HG03159 (cell line): Measurements from ENCODE around the gene ESF1.
A peak's percentile ranks its signal among the peaks of the same experiment; 100 is the strongest.
"Not testable (repeated sequence)": the region's sequence is repeated elsewhere in the genome, so short reads cannot be mapped to it uniquely, and the experiment has no call there.

Experiments used
- ATAC-seq: cut with Tn5 transposase; IDR thresholded peaks from one replicate; pipeline ENCODE4 v1.9.1; 2021; ENCODE audit warnings: mild to moderate bottlenecking, moderate library complexity; ENCODE audit not compliant: unreplicated experiment

The ESF1 gene

DNA sequence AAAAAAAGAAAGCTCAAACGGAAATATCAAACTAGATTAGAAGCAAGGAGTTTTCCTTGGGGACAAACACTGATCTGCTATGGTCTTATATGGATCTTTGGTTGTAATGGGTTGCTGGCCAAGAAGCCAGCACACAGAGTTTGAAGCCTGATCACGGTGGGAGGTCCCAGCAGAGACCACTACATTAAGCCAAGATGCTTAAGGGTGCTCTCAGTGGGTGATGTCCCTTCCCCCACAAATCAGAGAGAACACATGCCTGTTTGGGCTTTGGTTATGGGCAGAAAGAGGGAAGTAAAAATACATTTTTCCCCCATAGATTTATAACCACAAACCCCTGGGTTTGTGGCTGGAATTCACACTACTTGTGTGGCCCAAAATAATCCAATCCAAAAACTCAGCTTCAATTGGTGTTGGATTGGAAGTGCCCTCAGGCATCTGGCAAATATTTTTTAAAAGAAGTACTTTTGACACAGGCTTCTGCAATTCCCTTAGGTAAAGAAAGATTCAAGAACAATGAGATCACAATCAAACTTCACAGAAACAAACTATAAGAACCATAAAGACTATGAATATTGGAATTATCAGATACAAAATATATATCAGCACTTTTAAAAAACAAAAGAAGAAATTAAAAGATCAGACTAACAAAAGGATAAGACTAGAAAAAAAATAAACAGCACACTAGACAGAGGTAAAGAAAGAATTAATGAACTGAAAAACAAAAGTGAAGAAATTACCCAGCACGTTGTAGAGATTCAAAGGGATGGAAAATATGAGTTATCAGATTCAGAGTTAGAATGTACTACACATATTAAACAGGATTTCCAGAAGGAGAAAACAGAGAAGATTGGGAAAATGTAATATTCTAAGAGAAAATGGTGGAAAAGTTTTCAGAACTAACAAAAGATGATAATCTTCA is 44.7 kb downstream of the ESF1 start:
- ATAC-seq, result no peak

GRCh38 chr20:13738187-13738586 is 46.5 kb downstream of the ESF1 start:
- not testable (repeated sequence) for ATAC-seq

- ATAC-seq, result no peak
Observed at GRCh38 chr20:13736436-13737191, 48.1 kb downstream of the ESF1 start.

DNA sequence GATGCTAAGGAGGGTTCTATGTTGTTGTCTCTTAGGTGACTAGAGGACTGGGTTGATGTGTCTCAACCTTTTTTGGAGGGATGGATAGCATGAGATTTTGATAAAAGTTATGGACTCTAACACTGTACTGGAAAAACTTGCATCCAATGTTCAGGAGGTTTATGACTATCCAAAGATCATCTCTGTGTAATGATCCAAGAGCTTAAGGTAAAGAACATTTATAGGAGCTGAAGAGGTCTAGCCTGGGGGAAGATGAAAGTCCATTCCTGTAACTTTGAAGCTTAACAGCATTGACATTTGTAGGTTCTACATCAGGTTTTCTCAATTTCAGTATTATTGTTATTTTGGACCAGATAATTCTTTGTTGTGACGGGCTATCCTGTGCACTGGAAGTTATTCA is 48.9 kb downstream of the ESF1 start:
- ATAC-seq, result no peak

DNA sequence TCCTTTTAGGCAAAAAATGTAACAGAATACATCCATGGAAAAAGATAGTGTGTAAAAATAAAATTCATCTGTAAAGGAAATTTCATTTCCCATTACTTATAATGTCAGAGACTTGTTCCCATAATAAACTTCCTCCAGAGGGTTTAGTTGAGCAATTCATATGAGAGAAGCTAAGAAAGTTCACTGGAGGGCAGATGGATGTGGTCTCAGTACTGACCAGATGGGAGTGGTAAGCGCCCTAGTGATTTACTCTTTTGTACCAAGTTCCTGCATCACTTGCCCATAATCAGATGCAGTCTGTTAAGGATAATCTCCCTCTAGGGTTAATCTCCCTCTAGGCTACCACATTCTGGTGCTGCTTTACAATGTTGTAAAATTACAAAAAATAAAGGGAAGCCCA is 61.7 kb downstream of the ESF1 start:
- no peak for ATAC-seq

GRCh38 chr20:13718171-13718570 is 66.5 kb downstream of the ESF1 start:
- ATAC-seq, result peak; percentile 26

GRCh38 chr20:13717631-13718044 is 67.1 kb downstream of the ESF1 start:
- ATAC-seq, result peak; percentile 84

DNA sequence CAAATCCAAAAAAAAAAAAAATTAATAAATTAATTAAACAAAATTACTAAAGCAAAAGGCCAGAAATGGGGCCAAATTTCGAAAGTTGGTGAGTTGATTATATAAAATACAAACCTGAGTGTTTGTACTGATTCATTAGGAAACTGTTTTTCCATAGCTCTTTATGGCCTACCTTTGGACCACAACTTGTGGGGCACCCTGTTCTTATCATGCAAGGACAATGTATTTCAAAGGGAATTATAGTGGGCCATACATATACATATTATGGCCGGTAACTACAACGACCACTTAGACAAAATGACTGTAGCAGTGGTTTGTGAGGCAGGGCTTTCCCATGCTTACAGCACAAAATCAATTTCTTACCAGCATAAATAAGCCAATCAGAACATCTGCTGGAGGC is 69.5 kb downstream of the ESF1 start:
- ATAC-seq, result no peak

DNA sequence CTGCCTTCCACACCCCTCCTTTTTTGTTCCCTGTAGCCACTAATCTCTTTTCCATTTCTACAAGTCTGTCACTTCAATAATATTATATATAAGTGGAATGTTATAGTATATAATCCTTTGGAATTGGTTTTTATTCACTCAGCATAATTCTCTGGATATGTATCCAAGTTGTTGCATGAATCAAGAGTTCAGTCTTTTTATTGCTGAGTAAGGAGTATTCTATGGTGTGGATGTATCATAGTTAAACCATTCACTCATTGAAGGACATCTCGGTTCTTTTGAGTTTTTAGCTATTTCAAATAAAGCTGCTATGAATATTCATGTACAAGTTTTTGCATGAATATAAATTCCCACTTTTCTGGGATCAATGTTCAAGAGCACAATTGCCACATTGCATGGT is 76.5 kb downstream of the ESF1 start:
- ATAC-seq, result no peak

DNA sequence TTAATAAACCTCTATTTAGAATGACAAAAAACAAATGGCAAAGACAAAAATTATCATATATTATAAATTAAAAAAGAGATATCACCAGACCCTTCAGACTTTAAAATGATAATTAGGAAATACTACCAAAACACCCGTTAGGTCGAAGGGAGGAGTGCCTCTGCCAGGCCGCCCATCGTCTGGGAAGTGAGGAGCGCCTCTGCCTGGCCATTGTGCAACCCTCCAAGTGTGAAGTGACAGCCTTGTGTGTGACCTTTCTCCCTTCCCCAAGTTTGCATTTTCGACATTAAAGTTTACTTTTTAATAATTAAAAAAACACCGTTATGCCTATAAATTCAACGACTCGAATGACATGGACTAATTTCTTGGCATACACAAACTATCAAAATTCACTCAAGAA is 81.5 kb downstream of the ESF1 start:
- ATAC-seq, result no peak

- no peak for ATAC-seq
Observed at GRCh38 chr20:13701486-13701885, 83.2 kb downstream of the ESF1 start.

- ATAC-seq, result no peak
Observed at GRCh38 chr20:13700761-13701160, 84.0 kb downstream of the ESF1 start.

- no peak for ATAC-seq
Observed at GRCh38 chr20:13694420-13695150, 90.1 kb downstream of the ESF1 start.

GRCh38 chr20:13692802-13693736 is 91.7 kb downstream of the ESF1 start:
- no peak for ATAC-seq

GRCh38 chr20:13690943-13691342 is 93.8 kb downstream of the ESF1 start:
- no peak for ATAC-seq

- no peak for ATAC-seq
Observed at GRCh38 chr20:13687815-13688214, 96.9 kb downstream of the ESF1 start.

DNA sequence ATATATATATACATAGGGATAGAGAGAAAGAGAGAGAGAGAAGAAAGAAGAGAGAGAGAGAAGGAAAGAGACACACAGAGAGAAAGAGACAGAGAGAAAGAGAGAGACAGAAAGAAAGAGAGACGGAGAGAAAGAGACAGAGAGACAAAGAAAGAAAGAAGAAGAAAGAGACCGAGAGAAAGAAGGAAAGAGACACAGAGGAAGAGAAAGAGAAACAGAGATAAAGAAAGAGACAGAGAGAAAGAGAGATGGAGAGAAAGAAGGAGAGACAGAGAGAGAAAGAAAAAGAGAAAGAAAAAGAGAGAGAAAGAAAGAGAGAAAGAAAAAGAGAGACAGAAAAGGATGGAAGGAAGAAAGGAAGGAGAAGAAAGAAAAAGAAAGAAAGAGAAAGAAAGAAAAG is 99.1 kb downstream of the ESF1 start:
- ATAC-seq, result no peak

DNA sequence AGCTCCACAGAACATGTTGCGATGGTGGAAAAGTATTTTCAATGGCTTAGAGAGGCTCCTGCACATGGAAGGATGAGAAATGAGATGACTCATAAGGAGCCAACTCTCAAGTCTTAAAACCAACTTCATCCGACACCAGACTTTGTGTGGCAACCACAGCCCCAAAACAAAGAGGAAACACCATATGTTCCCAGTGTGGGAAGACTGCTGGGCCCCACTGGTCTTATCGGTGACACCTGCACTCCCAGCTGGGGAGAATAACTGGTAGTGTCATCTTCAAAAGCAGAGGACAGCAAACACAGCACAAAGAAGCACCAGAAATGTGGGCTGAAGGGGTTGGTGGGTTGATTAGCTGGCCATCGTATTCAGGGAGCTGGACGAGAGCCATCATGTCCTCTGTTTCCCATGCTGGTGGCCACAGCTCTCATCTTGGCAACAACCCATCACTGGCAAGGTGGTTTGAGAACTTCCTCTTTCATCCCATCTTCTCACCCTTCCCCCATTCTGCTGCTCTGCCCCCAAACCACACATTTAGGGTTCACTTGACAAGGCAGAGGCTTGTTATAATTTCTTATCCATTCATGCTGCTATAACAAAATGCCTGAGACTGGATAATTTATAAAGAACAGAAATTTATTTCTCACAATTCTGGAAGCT is 100.0 kb downstream of the ESF1 start:
- ATAC-seq, result peak; percentile 51

- ATAC-seq, result no peak
Observed at GRCh38 chr20:13683833-13684232, 100.9 kb downstream of the ESF1 start.
